Activated naive CD4-positive, alpha-beta T cell treated with anti-CD3 and anti-CD28 coated beads, Interleukin-2, amount 10 ng/mL, durations not matched to agents 7 days and 5 days (primary cell): ENCODE measurements around the gene NME7.

ENCODE experiments used
- CTCF ChIA-PET: fragments of 350-600 bp; sonication (Branson Sonifier 250); formaldehyde crosslinking; loops from one replicate; lab custom pipeline; 2021; ENCODE audit warnings: antibody characterized with exemption; lab: Charles Lee
- DNase-seq: peaks from one replicate; pipeline ENCODE4 v3.0.0-alpha.2; 2020
- H3K27ac Mint-ChIP-seq: one replicate; pipeline ENCODE4 v1.8.0; 2021; ENCODE audit warnings: mild to moderate bottlenecking, moderate library complexity, mixed read lengths
- H3K27me3 Mint-ChIP-seq: one replicate; pipeline ENCODE4 v1.8.0; 2021; ENCODE audit warnings: mild to moderate bottlenecking, mixed read lengths
- H3K36me3 Mint-ChIP-seq: one replicate; pipeline ENCODE4 v1.8.0; 2021; ENCODE audit warnings: mixed read lengths
- H3K4me1 Mint-ChIP-seq: one replicate; pipeline ENCODE4 v1.8.0; 2021; ENCODE audit warnings: mixed read lengths
- H3K4me3 Mint-ChIP-seq: one replicate; pipeline ENCODE4 v1.8.0; 2021; ENCODE audit warnings: mild to moderate bottlenecking, moderate library complexity, mixed read lengths
- H3K9me3 Mint-ChIP-seq: one replicate; pipeline ENCODE4 v1.8.0; 2021; ENCODE audit warnings: mixed read lengths

Gene NME7

GRCh38 chr1:169121146-169121923 lies 246.3 kb downstream of the NME7 start:
- no peaks in the 10 kb centered on the region for H3K9me3 Mint-ChIP-seq
- H3K4me1 Mint-ChIP-seq = peaks cover under 1% of the 10 kb centered on the region
- H3K36me3 Mint-ChIP-seq = no peaks in the 10 kb centered on the region
- no peak overlapping the region for H3K4me3 Mint-ChIP-seq
- no peak for DNase-seq
- CTCF ChIA-PET = interaction anchor here (1.0 kb wide), 1 partner anchor 484 kb away, joined by 3 read pairs; no protein-coding TSS in a partner anchor
- H3K27ac Mint-ChIP-seq = no peak overlapping the region
- H3K27me3 Mint-ChIP-seq = peaks cover 3% of the 10 kb centered on the region

- Mint-ChIP-seq H3K36me3 (no peaks in the 10 kb centered on the region), H3K27me3 (peaks cover 3% of the 10 kb centered on the region), H3K9me3 (no peaks in the 10 kb centered on the region), H3K27ac (no peak overlapping the region), H3K4me3 (no peak overlapping the region), H3K4me1 (peaks cover 4% of the 10 kb centered on the region)
- no peak for DNase-seq
- CTCF ChIA-PET = interaction anchor here (1.0 kb wide), 1 partner anchor 482 kb away, joined by 3 read pairs; no protein-coding TSS in a partner anchor
These were observed 247.5 kb downstream of the NME7 start for GRCh38 chr1:169120066-169120465.

- CTCF ChIA-PET = interaction anchor here (0.9 to 1.2 kb wide), 2 partner anchors 9 to 14 kb away, joined by 3 read pairs; no protein-coding TSS in a partner anchor
- Mint-ChIP-seq H3K4me3 (no peak overlapping the region), H3K9me3 (no peaks in the 10 kb centered on the region), H3K4me1 (peaks cover 4% of the 10 kb centered on the region), H3K36me3 (no peaks in the 10 kb centered on the region), H3K27ac (no peak overlapping the region), H3K27me3 (peaks cover 3% of the 10 kb centered on the region)
- DNase-seq = no peak
These were observed 248.2 kb downstream of the NME7 start for GRCh38 chr1:169119405-169119804.

- DNase-seq = no peak
- Mint-ChIP-seq H3K27me3 (peaks cover 3% of the 10 kb centered on the region), H3K9me3 (no peaks in the 10 kb centered on the region), H3K36me3 (no peaks in the 10 kb centered on the region), H3K4me1 (peaks cover 4% of the 10 kb centered on the region), H3K4me3 (no peak overlapping the region), H3K27ac (no peak overlapping the region)
- CTCF ChIA-PET = interaction anchor here (1.2 kb wide), 1 partner anchor 15 kb away, joined by 3 read pairs; no protein-coding TSS in a partner anchor
These were observed 249.4 kb downstream of the NME7 start for GRCh38 chr1:169118227-169118626.

GRCh38 chr1:169117599-169117998 lies 250.0 kb downstream of the NME7 start:
- Mint-ChIP-seq H3K36me3 (peaks cover under 1% of the 10 kb centered on the region), H3K4me1 (peaks cover 4% of the 10 kb centered on the region), H3K4me3 (no peak overlapping the region), H3K27ac (no peak overlapping the region), H3K27me3 (peaks cover 3% of the 10 kb centered on the region), H3K9me3 (no peaks in the 10 kb centered on the region)
- CTCF ChIA-PET = no interaction called here
- DNase-seq = no peak

GRCh38 chr1:169117014-169117413 lies 250.6 kb downstream of the NME7 start:
- Mint-ChIP-seq H3K36me3 (peaks cover 4% of the 10 kb centered on the region), H3K27me3 (peaks cover 7% of the 10 kb centered on the region), H3K9me3 (no peaks in the 10 kb centered on the region), H3K27ac (no peak overlapping the region), H3K4me3 (no peak overlapping the region), H3K4me1 (peaks cover 4% of the 10 kb centered on the region)
- CTCF ChIA-PET = no interaction called here
- DNase-seq = no peak

GRCh38 chr1:169115891-169116585 lies 251.6 kb downstream of the NME7 start:
- CTCF ChIA-PET = no interaction called here
- Mint-ChIP-seq H3K9me3 (no peaks in the 10 kb centered on the region), H3K4me1 (peaks cover 4% of the 10 kb centered on the region), H3K27me3 (peaks cover 10% of the 10 kb centered on the region), H3K36me3 (peaks cover 4% of the 10 kb centered on the region), H3K27ac (no peak overlapping the region), H3K4me3 (no peak overlapping the region)
- no peak for DNase-seq

GRCh38 chr1:169113613-169114119 lies 253.9 kb downstream of the NME7 start:
- Mint-ChIP-seq H3K27me3 (peaks cover 9% of the 10 kb centered on the region), H3K4me1 (peaks cover 20% of the 10 kb centered on the region), H3K27ac (no peak overlapping the region), H3K9me3 (no peaks in the 10 kb centered on the region), H3K4me3 (no peak overlapping the region), H3K36me3 (peaks cover 4% of the 10 kb centered on the region)
- CTCF ChIA-PET = no interaction called here
- no peak for DNase-seq

GRCh38 chr1:169112241-169112640 lies 255.4 kb downstream of the NME7 start:
- Mint-ChIP-seq H3K27me3 (peaks cover 16% of the 10 kb centered on the region), H3K27ac (no peak overlapping the region), H3K36me3 (peaks cover 4% of the 10 kb centered on the region), H3K4me1 (peaks cover 33% of the 10 kb centered on the region), H3K9me3 (no peaks in the 10 kb centered on the region), H3K4me3 (no peak overlapping the region)
- CTCF ChIA-PET = interaction anchor here (0.7 to 3.4 kb wide), 3 partner anchors 16 to 503 kb away, joined by 4 to 9 read pairs (median 4); no protein-coding TSS in a partner anchor
- DNase-seq = no peak

- no peaks in the 10 kb centered on the region for H3K9me3 Mint-ChIP-seq
- H3K27me3 Mint-ChIP-seq = peaks cover 24% of the 10 kb centered on the region
- peaks cover 36% of the 10 kb centered on the region for H3K4me1 Mint-ChIP-seq
- H3K36me3 Mint-ChIP-seq = peaks cover 4% of the 10 kb centered on the region
- CTCF ChIA-PET = interaction anchor here (0.8 to 3.4 kb wide), 5 partner anchors 10 to 237 kb away, joined by 3 to 9 read pairs (median 4); no protein-coding TSS in a partner anchor
- H3K4me3 Mint-ChIP-seq = no peak overlapping the region
- no peak overlapping the region for H3K27ac Mint-ChIP-seq
- no peak for DNase-seq
These were observed 256.1 kb downstream of the NME7 start for GRCh38 chr1:169111472-169111871.

GRCh38 chr1:169110689-169111447 lies 256.7 kb downstream of the NME7 start:
- no peak overlapping the region for H3K4me3 Mint-ChIP-seq
- H3K36me3 Mint-ChIP-seq = peaks cover 4% of the 10 kb centered on the region
- CTCF ChIA-PET = interaction anchor here (0.8 to 3.4 kb wide), 6 partner anchors 8 to 238 kb away, joined by 3 to 9 read pairs (median 4); no protein-coding TSS in a partner anchor
- H3K4me1 Mint-ChIP-seq = peaks cover 32% of the 10 kb centered on the region
- H3K27ac Mint-ChIP-seq = no peak overlapping the region
- no peak for DNase-seq
- H3K9me3 Mint-ChIP-seq = no peaks in the 10 kb centered on the region
- peaks cover 28% of the 10 kb centered on the region for H3K27me3 Mint-ChIP-seq

GRCh38 chr1:169110236-169110635 lies 257.4 kb downstream of the NME7 start:
- Mint-ChIP-seq H3K27ac (no peak overlapping the region), H3K4me3 (no peak overlapping the region), H3K27me3 (peaks cover 28% of the 10 kb centered on the region), H3K36me3 (peaks cover 4% of the 10 kb centered on the region), H3K4me1 (peaks cover 32% of the 10 kb centered on the region), H3K9me3 (no peaks in the 10 kb centered on the region)
- DNase-seq = no peak
- CTCF ChIA-PET = interaction anchor here (0.7 to 3.4 kb wide), 3 partner anchors 9 to 239 kb away, joined by 3 to 9 read pairs (median 3); no protein-coding TSS in a partner anchor

GRCh38 chr1:169109561-169110134 lies 257.9 kb downstream of the NME7 start:
- peaks cover 32% of the 10 kb centered on the region for H3K4me1 Mint-ChIP-seq

More at GRCh38 chr1:169109561-169110134, 257.9 kb downstream of the NME7 start:
- no peak for DNase-seq
- Mint-ChIP-seq H3K9me3 (no peaks in the 10 kb centered on the region), H3K36me3 (peaks cover 4% of the 10 kb centered on the region), H3K27ac (no peak overlapping the region), H3K4me3 (no peak overlapping the region), H3K27me3 (peaks cover 28% of the 10 kb centered on the region)
- CTCF ChIA-PET = interaction anchor here (0.7 to 3.4 kb wide), 3 partner anchors 16 to 506 kb away, joined by 3 to 9 read pairs (median 8); no protein-coding TSS in a partner anchor
